ENCODE data around the gene NAALADL2.
"Not testable (repeated sequence)": the region's sequence is repeated elsewhere in the genome, so short reads cannot be mapped to it uniquely, and the experiment has no call there.

The NAALADL2 gene

GRCh38 chr3:175150812-175151401 is 291.8 kb downstream of the NAALADL2 start:
- no peak for DNase-seq

DNA sequence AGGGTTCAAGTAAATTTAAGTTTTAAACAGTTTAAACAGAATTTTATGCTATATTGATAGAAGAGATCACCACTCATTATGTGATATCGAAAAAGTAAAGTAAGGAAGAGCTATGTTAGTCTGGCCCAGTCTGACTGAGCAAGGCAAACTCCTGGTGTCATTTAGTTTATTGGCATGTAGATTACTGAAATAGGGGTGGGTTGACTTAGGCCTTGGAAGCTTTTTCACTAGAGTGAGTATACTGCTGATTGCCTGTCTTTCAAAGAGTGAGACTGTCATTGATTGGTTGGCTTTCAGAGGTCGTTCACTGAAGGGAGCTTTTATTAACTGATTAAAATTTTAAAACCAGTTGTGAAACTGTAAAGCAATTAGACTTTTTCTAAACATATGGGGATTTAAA is 294.5 kb downstream of the NAALADL2 start:
- DNase-seq, result no peak

GRCh38 chr3:175155172-175155571 is 296.0 kb downstream of the NAALADL2 start:
- DNase-seq, result no peak

DNA sequence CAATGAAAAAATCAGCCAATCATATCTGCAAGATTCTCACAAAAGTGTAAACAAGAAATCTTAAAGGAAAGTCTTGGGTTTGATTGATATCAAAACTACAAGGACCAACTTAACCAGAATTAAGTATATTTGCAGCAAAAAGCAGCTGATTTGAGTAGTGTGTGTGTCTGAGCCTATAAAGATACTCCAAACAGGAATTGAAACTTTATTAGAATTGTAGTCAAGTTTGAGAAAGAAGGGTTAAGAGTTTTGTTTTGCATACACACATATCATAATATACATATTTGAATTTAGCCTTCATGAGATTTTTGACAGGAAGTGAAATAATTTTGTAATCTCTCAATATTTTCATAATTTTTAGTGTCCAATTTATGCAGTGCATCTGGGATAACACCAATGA is 300.1 kb downstream of the NAALADL2 start:
- DNase-seq, result no peak

GRCh38 chr3:175161291-175161690 is 302.2 kb downstream of the NAALADL2 start:
- DNase-seq, result no peak

DNA sequence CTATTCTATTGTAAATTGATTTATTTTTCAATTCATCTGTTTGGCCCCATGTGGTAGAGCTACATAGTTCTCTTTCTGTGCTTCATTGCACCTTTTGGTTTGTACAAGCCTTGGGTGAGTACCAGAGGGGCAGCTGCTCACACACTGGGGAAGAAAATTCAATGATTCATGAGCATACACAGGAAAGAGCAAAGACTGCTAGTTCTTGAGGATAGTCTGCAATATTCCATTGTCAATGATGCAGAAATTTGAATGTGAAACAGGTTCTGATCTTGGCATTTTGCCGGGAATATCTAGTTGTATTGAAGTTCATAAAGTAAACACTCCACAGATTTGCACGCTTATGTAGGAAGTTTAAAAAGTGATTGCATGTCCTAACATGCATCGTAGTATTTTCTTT is 304.6 kb downstream of the NAALADL2 start:
- no peak for DNase-seq

- DNase-seq, result not testable (repeated sequence)
Observed at GRCh38 chr3:175173117-175173516, 314.0 kb downstream of the NAALADL2 start.

DNA sequence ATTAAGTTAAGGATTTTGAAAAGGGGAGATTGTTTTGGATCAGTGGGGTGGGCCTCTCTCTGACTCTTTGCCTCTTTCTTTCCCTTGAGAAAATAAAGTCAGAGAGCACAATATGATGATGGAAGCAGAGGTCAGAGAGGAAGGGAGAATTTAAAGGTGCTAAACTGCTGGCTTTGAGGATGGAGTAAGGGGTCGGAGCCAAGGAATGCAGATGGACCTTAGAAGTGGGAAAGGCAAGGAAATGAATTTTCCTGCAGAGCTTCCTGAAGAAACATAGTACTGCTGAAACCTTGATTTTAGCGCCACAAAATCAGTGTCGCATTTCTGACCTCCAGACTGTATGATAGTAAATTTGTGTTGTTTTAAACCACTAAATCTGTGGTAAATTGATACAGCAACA is 317.4 kb downstream of the NAALADL2 start:
- DNase-seq, result no peak

GRCh38 chr3:175179055-175179454 is 319.9 kb downstream of the NAALADL2 start:
- no peak for DNase-seq

DNA sequence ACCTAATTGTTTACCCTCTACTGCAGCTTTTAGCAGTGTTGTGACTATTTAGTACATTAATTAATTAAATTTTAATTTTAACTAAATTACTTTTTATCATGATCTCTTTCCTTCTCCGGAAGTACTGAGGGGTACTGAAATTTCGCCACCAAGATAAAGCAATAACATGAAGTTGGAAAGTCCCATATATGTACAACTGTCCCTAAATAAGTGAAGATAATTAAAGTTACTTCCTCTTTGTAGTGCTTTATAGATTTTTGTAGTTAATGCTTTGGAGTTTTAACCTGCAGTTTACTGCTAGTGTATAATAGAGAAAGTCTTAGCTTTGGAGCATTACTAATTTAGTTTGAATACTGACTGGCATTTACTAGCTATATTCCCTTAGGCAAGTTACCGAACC is 325.3 kb downstream of the NAALADL2 start:
- DNase-seq, result no peak

- DNase-seq, result no peak
Observed at GRCh38 chr3:175185903-175186302, 326.8 kb downstream of the NAALADL2 start.

DNA sequence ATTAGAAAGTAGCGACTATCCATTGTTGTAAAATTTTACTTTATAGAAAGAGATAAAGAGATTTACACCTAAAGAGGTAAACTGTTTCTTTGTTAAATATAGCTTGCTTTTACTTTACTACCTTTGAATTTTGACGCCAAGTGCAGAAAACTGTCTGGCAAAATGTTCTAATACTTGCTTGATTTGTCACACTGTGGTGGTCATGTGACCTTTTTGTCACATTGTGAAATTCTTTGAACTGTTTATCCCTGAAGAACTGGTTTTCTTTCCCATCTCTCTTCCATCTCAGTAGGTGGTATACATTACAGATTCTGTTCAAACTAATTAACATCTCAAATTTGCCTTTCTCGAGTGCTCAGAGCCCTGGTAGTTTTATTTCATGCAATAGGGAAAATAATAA is 327.4 kb downstream of the NAALADL2 start:
- DNase-seq, result no peak

GRCh38 chr3:175187586-175187985 is 328.5 kb downstream of the NAALADL2 start:
- no peak for DNase-seq

DNA sequence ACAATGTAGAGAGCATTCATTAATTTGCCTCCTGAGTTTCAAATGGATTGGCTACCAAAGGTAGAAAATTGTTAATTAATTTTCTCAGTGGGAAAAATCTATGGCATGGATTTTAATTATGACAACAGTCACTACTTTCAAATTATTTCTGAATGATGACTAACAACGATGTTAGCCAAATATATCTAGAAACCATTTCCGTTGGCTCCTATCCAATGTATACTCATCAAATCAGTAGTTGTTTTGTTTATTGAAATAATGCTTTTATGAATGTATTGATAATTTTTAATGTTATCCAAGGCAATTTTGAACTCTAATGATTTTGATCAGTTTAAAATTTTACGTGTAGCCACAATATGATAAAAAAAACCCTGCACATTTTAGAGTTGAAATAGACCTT is 333.4 kb downstream of the NAALADL2 start:
- no peak for DNase-seq

- DNase-seq, result no peak
Observed at GRCh38 chr3:175193815-175194518, 334.8 kb downstream of the NAALADL2 start.

DNA sequence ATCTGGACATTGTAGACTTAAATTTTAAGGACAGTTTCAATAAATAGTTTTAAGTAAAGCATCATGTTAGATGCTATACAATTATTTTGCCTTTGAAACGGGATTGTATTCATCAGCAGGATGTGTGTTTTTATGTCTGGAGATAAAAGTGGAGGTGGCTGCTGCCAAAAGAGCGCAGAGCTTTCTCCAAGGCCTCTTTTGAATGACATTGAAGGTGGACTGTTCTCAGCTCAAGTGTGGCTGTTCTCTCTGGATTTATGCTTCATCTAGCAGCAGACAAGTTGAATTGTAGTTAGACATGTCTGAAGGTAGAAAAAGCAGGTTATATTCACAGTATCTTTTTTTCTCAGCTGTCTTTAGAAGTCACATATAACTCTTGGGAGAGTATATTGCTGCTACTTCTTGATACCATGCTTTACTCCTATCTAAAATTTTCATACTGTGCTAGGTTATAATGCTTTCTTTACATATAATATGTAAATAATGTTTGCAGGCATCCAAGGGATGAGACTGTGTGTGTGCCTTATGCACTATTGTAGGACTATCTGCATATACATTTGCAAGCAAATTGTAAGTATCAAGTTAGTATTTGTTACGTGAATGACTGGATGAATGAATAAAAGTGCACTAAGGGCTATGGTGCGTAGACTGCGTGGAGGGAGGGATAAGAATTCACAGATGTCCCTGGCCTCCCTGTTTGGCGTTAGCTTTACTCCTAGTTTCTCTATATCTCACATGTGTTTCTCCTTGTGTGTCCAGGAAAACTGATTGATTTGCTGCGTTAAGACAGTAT is 340.1 kb downstream of the NAALADL2 start:
- no peak for DNase-seq

- no peak for DNase-seq
Observed at GRCh38 chr3:175199961-175200360, 340.8 kb downstream of the NAALADL2 start.

DNA sequence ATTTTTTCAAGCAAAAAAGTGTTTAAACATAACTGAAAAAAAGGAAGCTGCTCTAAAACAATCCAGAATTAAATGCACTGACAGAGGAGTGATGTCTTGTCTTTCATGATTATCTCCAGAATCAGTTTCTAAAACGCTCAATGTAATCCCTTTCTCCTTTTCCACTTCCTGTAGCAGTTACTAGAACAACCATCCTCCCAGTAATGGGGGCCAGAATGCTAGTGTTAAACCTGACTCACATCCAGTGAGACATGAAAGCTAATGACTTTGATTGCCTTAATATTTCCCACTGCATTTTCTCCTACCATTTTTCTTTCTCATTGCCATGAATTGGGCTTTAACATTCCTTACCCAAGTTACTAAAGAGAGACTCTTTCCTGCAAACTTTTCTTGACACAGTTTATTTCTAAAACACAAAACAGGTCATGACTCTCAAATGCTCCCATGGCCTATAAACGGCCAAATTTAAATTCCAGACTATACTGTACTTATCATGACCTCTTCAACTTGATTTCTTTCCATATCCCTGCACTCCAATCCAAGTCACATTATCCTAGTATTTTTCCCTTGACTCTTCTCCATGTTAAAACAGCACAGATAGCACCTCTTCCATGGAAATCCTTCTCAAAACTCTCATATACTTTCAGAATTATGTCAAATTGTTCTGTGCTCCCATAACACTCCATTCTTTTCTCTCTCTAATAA is 341.4 kb downstream of the NAALADL2 start:
- no peak for DNase-seq

- DNase-seq, result no peak
Observed at GRCh38 chr3:175207361-175207760, 348.2 kb downstream of the NAALADL2 start.

GRCh38 chr3:175208326-175208725 is 349.2 kb downstream of the NAALADL2 start:
- DNase-seq, result no peak

- no peak for DNase-seq
Observed at GRCh38 chr3:175211466-175211865, 352.3 kb downstream of the NAALADL2 start.

GRCh38 chr3:175212896-175213295 is 353.8 kb downstream of the NAALADL2 start:
- no peak for DNase-seq

DNA sequence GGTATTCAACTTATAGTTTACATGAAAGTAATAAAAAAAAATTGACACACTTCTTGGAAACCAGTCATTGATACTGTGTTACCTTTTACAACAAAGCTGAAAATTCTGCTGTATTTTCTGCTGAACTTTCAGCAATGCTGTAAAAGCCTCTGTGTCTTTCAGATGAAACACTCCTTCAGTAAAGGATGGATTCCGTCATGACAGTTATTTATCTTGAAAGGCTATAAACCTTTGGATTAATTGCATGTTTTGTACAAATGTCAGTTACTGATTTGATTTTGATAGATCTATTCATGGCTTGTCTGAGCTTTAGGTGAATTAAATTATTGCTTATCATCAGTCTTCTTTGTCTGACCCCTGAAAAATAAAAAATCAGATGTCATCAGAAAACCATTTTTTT is 355.1 kb downstream of the NAALADL2 start:
- DNase-seq, result no peak

All from stimulated activated CD4-positive, alpha-beta T cell treated with anti-CD3 and anti-CD28 coated beads, Interleukin-15, amount 100 ng/mL, for 24 hours (primary cell).